GM19438 (cell line): ENCODE data around the gene TMPRSS11F.

ENCODE experiments used
- ATAC-seq: cut with Tn5 transposase; IDR thresholded peaks from one replicate; pipeline ENCODE4 v1.9.1; 2021; ENCODE audit warnings: low read depth; ENCODE audit not compliant: unreplicated experiment

The TMPRSS11F gene

DNA sequence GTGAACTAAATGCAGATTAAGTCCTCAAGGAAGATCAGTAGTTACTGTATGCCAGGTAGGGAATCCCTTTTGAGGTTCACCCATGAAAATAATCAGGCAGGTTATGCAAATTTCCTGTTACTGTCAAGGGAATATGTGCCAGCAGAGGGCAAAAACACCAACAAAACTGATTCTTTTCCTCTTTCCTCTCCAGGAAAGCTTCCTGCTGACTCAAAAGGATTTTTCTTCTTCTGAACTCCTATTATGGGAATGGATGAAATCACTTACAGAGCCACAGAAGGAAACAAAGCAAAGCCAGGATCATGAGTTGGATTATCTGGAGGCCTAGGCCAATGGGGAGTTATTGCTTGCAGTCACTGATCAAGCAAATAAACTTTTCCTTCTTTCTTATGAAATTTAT lies 49.7 kb downstream of the TMPRSS11F start:
- no peak for ATAC-seq

- no peak for ATAC-seq
Measured at GRCh38 chr4:68077737-68078136, 51.9 kb downstream of the TMPRSS11F start.

GRCh38 chr4:68077301-68077700 lies 52.4 kb downstream of the TMPRSS11F start:
- no peak for ATAC-seq

- no peak for ATAC-seq
Measured at GRCh38 chr4:68076194-68076593, 53.5 kb downstream of the TMPRSS11F start.

- ATAC-seq, result no peak
Measured at GRCh38 chr4:68074397-68074796, 55.3 kb downstream of the TMPRSS11F start.

- ATAC-seq, result no peak
Measured at GRCh38 chr4:68070302-68070701, 59.4 kb downstream of the TMPRSS11F start.

GRCh38 chr4:68062501-68062900 lies 67.2 kb downstream of the TMPRSS11F start:
- no peak for ATAC-seq

- ATAC-seq, result no peak
Measured at GRCh38 chr4:68038272-68038671, 91.4 kb downstream of the TMPRSS11F start.

DNA sequence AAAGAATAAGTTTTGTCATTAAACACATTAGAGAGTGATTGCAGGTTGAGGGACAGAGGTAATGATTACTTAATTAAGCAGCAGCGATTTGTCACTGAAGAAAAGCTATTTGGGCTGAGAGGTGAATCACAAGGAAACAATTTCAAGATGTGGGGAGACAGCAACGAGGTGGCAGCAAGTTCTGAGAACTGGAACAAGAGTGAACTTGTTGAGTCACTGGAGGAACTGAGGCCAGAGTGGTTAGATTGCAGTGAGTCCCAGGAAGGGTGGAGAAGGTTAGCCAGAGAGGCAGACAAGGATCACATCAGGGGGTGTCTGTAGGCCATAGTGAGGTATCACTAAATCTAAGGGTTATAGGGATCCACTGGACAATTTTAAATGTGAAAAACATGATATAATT lies 108.5 kb downstream of the TMPRSS11F start:
- no peak for ATAC-seq

- no peak for ATAC-seq
Measured at GRCh38 chr4:68011684-68012083, 118.0 kb downstream of the TMPRSS11F start.
